ENCODE data around the gene CARNS1. TPM values are rescaled to one million over a fixed set of nuclear protein-coding genes. Genes with fewer than 3 reads are reported as not detected.
A peak's percentile ranks its signal among the peaks of the same experiment; 100 is the strongest.
"Not testable (repeated sequence)": the region's sequence is repeated elsewhere in the genome, so short reads cannot be mapped to it uniquely, and the experiment has no call there.

Gene CARNS1
- total RNA-seq, 4 donors from 2014 or later, result 0.09 to 0.76 (median 0.25) TPM

DNA sequence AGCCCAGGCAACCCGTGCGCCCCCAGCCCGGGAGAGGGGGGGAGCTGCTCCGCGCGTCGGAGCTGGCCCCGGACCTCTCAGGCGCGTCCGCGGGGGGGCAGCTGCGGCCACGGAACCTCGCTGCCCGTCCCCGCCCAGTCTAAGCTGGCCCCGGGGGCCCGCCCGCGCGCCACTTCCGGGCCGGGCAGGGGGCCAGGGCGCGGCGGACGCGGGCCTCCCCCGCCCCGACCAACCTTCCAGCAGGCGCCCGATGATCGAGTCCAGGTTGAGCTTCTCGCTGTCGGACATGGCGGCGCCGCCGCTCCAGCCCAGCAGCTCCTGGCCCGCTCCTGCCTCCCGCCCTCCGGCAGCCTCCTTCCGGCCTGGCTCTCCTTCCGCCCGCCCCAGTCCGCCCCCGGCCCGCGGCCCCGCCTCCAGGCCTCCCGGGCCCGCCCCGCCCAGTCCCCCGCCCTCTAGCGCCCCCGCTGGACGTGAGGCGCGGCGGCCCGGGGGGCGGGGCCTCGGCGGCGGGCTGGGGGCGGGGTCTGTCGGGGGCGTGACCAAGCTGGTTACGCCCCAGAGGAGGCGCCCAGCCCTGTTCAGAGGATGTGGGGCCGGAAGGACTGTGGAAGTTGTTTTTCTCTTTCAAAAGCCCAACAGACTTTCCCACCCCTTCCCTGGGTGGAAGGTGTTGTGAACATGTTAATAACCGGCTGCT lies 13.8 kb upstream of the CARNS1 start, which contains the start of gene PPP1CA:
TSS of gene PPP1CA (minus strand) at position 364 of the 697 bp plus-strand sequence. CDS start at position 288, 76 bp downstream.
- intact Hi-C loops (cut with DNase I), result loop anchor here (5.0 kb wide), 1 partner anchor 101 kb away; no protein-coding TSS in a partner anchor

DNA sequence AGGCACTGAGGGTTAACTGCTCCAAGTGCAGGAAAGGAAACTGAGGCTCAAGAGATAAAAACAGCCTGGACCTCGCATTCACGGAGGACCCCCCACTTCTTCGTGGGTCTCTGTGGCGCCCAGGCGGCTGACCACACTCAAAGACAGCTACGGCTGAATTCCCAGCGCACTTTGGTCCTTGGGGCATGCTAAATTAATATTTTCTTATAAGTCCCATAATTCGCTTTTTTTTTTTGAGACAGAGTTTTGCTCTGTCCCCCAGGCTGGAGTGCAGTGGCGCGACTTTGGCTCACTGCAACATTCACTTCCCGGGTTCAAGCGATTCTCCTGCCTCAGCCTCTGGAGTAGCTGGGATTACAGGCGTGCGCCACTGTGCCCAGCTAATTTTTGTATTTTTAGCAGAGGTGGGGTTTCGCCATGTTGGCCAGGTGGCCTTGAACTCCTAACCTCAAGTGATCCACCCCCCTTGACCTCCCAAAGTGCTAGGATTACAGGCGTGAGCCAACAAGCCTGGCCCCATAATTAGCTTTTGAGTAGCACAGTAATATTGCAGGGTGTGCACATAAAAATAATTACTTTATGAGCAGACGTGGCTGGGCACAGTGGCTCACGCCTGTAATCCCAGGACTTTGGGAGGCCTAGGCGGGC lies 13.2 kb upstream of the CARNS1 start:
- not testable (repeated sequence) for H3K9me3 ChIP-seq, DNase-seq
- H3K4me3 ChIP-seq, result peak overlapping the region in 3 of 4 donors; percentile 67 to 98 (median 78)
- intact Hi-C loops (cut with DNase I), result loop anchor here (5.0 kb wide), 1 partner anchor 100 kb away; no protein-coding TSS in a partner anchor
- H3K27me3 ChIP-seq, result peaks cover 0 to 29% (median 0%) of the 10 kb centered on the region in 4 donors
- peaks cover 14 to 34% (median 23%) of the 10 kb centered on the region in 3 donors for H3K36me3 ChIP-seq
- peaks cover 20 to 79% (median 31%) of the 10 kb centered on the region in 3 donors for H3K4me1 ChIP-seq
- WGBS, 2 donors, result 43 to 58% methylated on average over 15 to 19 of the region's 19 CpGs
- peak overlapping the region; percentile 84 to 98 (median 96) for H3K27ac ChIP-seq

More for the DNA sequence above, 13.8 kb upstream of the CARNS1 start, which contains the start of gene PPP1CA:
- DNase-seq, result peak; percentile 62
- H3K4me1 ChIP-seq, result peaks cover 20 to 79% (median 35%) of the 10 kb centered on the region in 3 donors
- H3K4me3 ChIP-seq, result peak within 1 kb of the TSS; percentile 67 to 98 (median 84)
- H3K36me3 ChIP-seq, result peaks cover 18 to 41% (median 27%) of the 10 kb centered on the region in 3 donors
- peaks cover 0 to 22% (median 0%) of the 10 kb centered on the region in 4 donors for H3K27me3 ChIP-seq
- WGBS, 2 donors, result 0% methylated on average over 1 of the region's 73 CpGs; no CpG with 5 or more reads in 1 of the 2 donors
- peak in 2 of 4 donors; percentile 48 to 76 for TF ChIP-seq POLR2A (IDR thresholded peaks at IDR 0.05)
- TF ChIP-seq, protein P1, sequence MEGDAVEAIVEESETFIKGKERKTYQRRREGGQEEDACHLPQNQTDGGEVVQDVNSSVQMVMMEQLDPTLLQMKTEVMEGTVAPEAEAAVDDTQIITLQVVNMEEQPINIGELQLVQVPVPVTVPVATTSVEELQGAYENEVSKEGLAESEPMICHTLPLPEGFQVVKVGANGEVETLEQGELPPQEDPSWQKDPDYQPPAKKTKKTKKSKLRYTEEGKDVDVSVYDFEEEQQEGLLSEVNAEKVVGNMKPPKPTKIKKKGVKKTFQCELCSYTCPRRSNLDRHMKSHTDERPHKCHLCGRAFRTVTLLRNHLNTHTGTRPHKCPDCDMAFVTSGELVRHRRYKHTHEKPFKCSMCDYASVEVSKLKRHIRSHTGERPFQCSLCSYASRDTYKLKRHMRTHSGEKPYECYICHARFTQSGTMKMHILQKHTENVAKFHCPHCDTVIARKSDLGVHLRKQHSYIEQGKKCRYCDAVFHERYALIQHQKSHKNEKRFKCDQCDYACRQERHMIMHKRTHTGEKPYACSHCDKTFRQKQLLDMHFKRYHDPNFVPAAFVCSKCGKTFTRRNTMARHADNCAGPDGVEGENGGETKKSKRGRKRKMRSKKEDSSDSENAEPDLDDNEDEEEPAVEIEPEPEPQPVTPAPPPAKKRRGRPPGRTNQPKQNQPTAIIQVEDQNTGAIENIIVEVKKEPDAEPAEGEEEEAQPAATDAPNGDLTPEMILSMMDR (IDR thresholded peaks at IDR 0.05), result peak in 5 of 6 experiments; percentile 11 to 44 (median 33)
- peak within 1 kb of the TSS; percentile 90 to 98 (median 96) for H3K27ac ChIP-seq
- H3K9me3 ChIP-seq, result no peaks in the 10 kb centered on the region

DNA sequence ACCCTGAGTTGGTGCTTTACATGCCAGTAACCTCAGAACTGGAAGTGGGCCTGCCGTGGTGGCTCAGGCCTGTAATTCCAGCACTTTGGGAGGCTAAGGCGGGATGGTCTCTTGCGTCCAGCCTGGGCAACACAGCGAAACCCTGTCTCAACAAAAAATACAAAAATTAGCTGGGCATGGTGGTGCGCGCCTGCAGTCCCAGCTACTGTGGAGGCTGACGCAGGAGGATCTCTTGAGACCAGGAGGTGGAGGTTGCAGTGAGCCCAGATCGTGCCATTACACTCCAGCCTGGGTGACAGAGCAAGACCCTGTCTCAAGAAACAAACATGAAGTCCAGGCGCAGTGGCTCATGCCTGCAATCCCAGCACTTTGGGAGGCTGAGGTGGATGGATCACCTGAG lies 12.4 kb upstream of the CARNS1 start:
- intact Hi-C loops (cut with DNase I), result loop anchor here (5.0 kb wide), 1 partner anchor 99 kb away; no protein-coding TSS in a partner anchor
- H3K27ac ChIP-seq, result peak overlapping the region; percentile 23 to 72 (median 40)
- WGBS, 2 donors, result 93% methylated on average over 7 to 9 of the region's 9 CpGs
- H3K4me1 ChIP-seq, result peaks cover 20 to 79% (median 30%) of the 10 kb centered on the region in 3 donors
- peaks cover 7 to 27% (median 18%) of the 10 kb centered on the region in 3 donors for H3K36me3 ChIP-seq
- not testable (repeated sequence) for H3K9me3 ChIP-seq, DNase-seq
- peak overlapping the region in 2 of 4 donors; percentile 40 to 55 for H3K4me3 ChIP-seq
- peaks cover 0 to 36% (median 0%) of the 10 kb centered on the region in 4 donors for H3K27me3 ChIP-seq

DNA sequence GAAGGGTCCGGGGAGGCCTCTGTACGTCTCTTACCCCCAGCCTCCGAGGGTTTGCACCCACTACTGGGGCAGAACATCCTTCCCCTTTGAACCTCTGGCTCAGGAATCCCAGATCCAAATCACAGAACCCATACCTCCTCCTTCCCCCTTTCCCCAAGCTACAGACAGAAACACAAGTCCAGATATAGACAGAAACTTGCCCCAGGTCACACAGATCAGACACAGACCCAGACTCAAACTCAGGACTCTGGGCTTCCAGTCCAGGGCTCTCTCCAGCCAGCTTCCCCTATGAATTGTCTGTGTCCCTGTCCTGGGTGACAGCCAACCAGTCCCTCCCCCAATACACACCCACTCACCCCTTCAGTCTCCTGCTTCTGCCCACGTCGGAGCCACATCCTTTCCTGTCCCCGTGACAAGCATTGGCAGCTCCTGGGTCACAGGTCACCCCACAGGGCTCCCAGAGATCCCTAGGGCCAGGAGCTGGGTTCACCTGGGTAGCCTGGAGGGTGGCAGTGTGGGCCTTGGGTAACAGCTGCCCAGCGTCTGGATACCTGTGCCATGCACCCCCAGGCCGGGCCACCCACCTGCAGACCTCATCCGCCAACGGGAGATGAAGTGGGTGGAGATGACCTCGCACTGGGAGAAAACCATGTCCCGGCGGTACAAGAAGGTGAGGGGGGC lies 10.8 kb upstream of the CARNS1 start:
- H3K4me3 ChIP-seq, result peak overlapping the region; percentile 19 to 55 (median 37)
- TF ChIP-seq, protein P1 (IDR thresholded peaks at IDR 0.05), result no peak
- TF ChIP-seq POLR2A (IDR thresholded peaks at IDR 0.05), result no peak
- DNase-seq, result no peak
- H3K36me3 ChIP-seq, result peaks cover 0 to 11% (median 3%) of the 10 kb centered on the region in 3 donors
- 42 to 69% methylated on average over 5 to 6 of the region's 13 CpGs for WGBS, 2 donors
- H3K4me1 ChIP-seq, result peaks cover 20 to 79% (median 25%) of the 10 kb centered on the region in 3 donors
- intact Hi-C loops (cut with DNase I), result loop anchor here (5.0 kb wide), 1 partner anchor 98 kb away; no protein-coding TSS in a partner anchor
- H3K27ac ChIP-seq, result peak overlapping the region in 3 of 4 donors; percentile 53 to 72 (median 61)
- no peaks in the 10 kb centered on the region for H3K9me3 ChIP-seq
- H3K27me3 ChIP-seq, result peaks cover 0 to 52% (median 0%) of the 10 kb centered on the region in 4 donors

DNA sequence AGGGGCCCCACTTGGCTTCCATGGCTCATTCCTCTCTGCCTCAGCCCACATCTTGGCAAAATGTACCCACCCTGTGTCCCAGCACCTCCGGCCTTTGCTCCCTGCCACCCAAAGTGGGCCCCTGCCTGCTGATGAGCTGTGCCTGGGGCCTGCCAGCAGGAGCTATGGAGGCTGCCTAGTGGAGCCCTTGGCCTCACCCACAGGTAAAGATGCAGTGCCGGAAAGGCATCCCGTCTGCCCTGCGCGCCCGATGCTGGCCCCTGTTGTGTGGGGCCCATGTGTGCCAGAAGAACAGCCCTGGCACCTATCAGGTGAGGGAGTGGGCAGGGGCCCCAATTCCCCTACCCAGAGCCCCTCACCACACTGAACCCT lies 10.3 kb upstream of the CARNS1 start:
- no peaks in the 10 kb centered on the region for H3K9me3 ChIP-seq
- no peak for DNase-seq
- intact Hi-C loops (cut with DNase I), result no loop called here
- peaks cover 15 to 79% (median 19%) of the 10 kb centered on the region in 3 donors for H3K4me1 ChIP-seq
- peak overlapping the region in 2 of 4 donors; percentile 34 to 53 for H3K27ac ChIP-seq
- 75% methylated on average over 1 of the region's 6 CpGs; no CpG with 5 or more reads in 1 of the 2 donors for WGBS, 2 donors
- no peak for TF ChIP-seq POLR2A (IDR thresholded peaks at IDR 0.05)
- TF ChIP-seq, protein P1 (IDR thresholded peaks at IDR 0.05), result no peak
- H3K4me3 ChIP-seq, result peak overlapping the region in 3 of 4 donors; percentile 7 to 55 (median 40)
- peaks cover 0 to 57% (median 0%) of the 10 kb centered on the region in 4 donors for H3K27me3 ChIP-seq
- H3K36me3 ChIP-seq, result peaks cover 0 to 6% (median 3%) of the 10 kb centered on the region in 3 donors

All from esophagus squamous epithelium (tissue), 5 donors.